Caco-2 (cell line): ENCODE results near the gene TIMP4. TPM values are rescaled to one million over a fixed set of nuclear protein-coding genes. Genes with fewer than 3 reads are reported as not detected.
A peak's percentile ranks its signal among the peaks of the same experiment; 100 is the strongest.

Experiments
- BruUV-seq: library from RNA; stranded (reverse); fragments of 400-500 nt; replicated peaks from 2 replicates; lab custom pipeline; 2021; lab: Mats Ljungman, UMichigan
- CTCF ChIA-PET: fragments of 300-600 bp; sonication (Branson Sonifier 250); formaldehyde crosslinking; loops from one replicate; lab custom pipeline; 2022; ENCODE audit warnings: antibody characterized with exemption; lab: Charles Lee
- POLR2A ChIA-PET: fragments of 300-600 bp; sonication (Branson Sonifier 250); formaldehyde crosslinking; loops from one replicate; lab custom pipeline; 2022; ENCODE audit warnings: antibody characterized with exemption; lab: Charles Lee
- DNase-seq, 2 experiments: peaks; one replicate each; pipeline versions ENCODE4 v3.0.0 to v3.0.0-alpha.2; 2020 to 2022
- H3K27me3 ChIP-seq: replicated peaks from 2 replicates; pipeline ENCODE4 v1.6.0; 2011; ENCODE audit warnings: low read length; ENCODE audit not compliant: control insufficient read depth, insufficient read depth
- H3K36me3 ChIP-seq: 2 replicates; pipeline ENCODE4 v1.5.1; 2011; ENCODE audit warnings: low read length; ENCODE audit not compliant: control insufficient read depth, insufficient read depth
- H3K4me1 ChIP-seq: fragments of 250-450 bp; sonication (Bioruptor Pico); 2 replicates; pipeline ENCODE4 v1.5.1; 2020; ENCODE audit warnings: mild to moderate bottlenecking
- H3K4me3 ChIP-seq: 2 replicates; pipeline ENCODE4 v1.5.1; 2011; ENCODE audit warnings: low read depth, mild to moderate bottlenecking, control low read depth, low read length
- H3K9me3 ChIP-seq: fragments of 250-450 bp; sonication (Bioruptor Pico); 2 replicates; pipeline ENCODE4 v1.5.1; 2020; ENCODE audit warnings: mild to moderate bottlenecking, moderate library complexity
- H3K27ac Mint-ChIP-seq: one replicate; pipeline ENCODE4 v1.8.0; 2022; ENCODE audit warnings: mixed read lengths; ENCODE audit not compliant: unreplicated experiment
- H3K27me3 Mint-ChIP-seq: one replicate; pipeline ENCODE4 v1.8.0; 2022; ENCODE audit warnings: mixed read lengths; ENCODE audit not compliant: insufficient read depth, unreplicated experiment
- H3K36me3 Mint-ChIP-seq: one replicate; pipeline ENCODE4 v1.8.0; 2022; ENCODE audit warnings: mild to moderate bottlenecking, mixed read lengths; ENCODE audit not compliant: insufficient read depth, unreplicated experiment
- H3K4me1 Mint-ChIP-seq: one replicate; pipeline ENCODE4 v1.8.0; 2022; ENCODE audit warnings: low read depth, mixed read lengths; ENCODE audit not compliant: unreplicated experiment
- H3K4me3 Mint-ChIP-seq: one replicate; pipeline ENCODE4 v1.8.0; 2022; ENCODE audit warnings: mild to moderate bottlenecking, moderate library complexity, mixed read lengths; ENCODE audit not compliant: unreplicated experiment
- H3K9me3 Mint-ChIP-seq: one replicate; pipeline ENCODE4 v1.8.0; 2022; ENCODE audit warnings: mixed read lengths; ENCODE audit not compliant: unreplicated experiment
- intact Hi-C: fragments of 100-400 bp; cut with micrococcal nuclease; formaldehyde crosslinking; loops from one replicate; pipeline ENCODE4 v1.10.0; 2022; ENCODE audit not compliant: unreplicated experiment
- total RNA-seq: library from RNA; stranded (reverse); gene quantifications from 2 replicates; pipeline ENCODE4 v1.2.3, GENCODE V29; 2022
- TF ChIP-seq, protein P1 (sequence below), 2 experiments: fragments of 200-600 bp in 1 of 2; IDR thresholded peaks; 1 replicate in 1 of 2; 2 replicates in 1 of 2; pipeline versions ENCODE4 v1.5.1 to v1.8.0; 2011 to 2022; ENCODE audit warnings: antibody characterized with exemption in 1 of 2, control low read depth in 1 of 2, inconsistent platforms in 1 of 2, low read depth in 1 of 2, low read length in 1 of 2, mild to moderate bottlenecking in 1 of 2, moderate library complexity in 1 of 2; ENCODE audit not compliant: insufficient read depth in 1 of 2, severe bottlenecking in 1 of 2, unreplicated experiment in 1 of 2

Gene TIMP4
- total RNA-seq, 1 experiment from 2014 or later: 1.4 TPM

- Mint-ChIP-seq H3K27ac (no peak overlapping the region), H3K9me3 (no peaks in the 10 kb centered on the region), H3K27me3 (peaks cover 3% of the 10 kb centered on the region), H3K4me1 (no peaks in the 10 kb centered on the region), H3K36me3 (no peaks in the 10 kb centered on the region), H3K4me3 (no peak overlapping the region)
- no peaks in the 10 kb centered on the region for H3K36me3 ChIP-seq
- no peaks in the 10 kb centered on the region for H3K9me3 ChIP-seq
- ChIA-PET POLR2A (no interaction called here), CTCF (interaction anchor here (0.6 kb wide), 3 partner anchors 31 to 263 kb away, joined by 3 read pairs; no protein-coding TSS in a partner anchor)
- no peak for DNase-seq
- BruUV-seq: no TSS peak
- intact Hi-C loops: loop anchor here (5.0 kb wide), 1 partner anchor 756 kb away; no protein-coding TSS in a partner anchor
- TF ChIP-seq, protein P1, sequence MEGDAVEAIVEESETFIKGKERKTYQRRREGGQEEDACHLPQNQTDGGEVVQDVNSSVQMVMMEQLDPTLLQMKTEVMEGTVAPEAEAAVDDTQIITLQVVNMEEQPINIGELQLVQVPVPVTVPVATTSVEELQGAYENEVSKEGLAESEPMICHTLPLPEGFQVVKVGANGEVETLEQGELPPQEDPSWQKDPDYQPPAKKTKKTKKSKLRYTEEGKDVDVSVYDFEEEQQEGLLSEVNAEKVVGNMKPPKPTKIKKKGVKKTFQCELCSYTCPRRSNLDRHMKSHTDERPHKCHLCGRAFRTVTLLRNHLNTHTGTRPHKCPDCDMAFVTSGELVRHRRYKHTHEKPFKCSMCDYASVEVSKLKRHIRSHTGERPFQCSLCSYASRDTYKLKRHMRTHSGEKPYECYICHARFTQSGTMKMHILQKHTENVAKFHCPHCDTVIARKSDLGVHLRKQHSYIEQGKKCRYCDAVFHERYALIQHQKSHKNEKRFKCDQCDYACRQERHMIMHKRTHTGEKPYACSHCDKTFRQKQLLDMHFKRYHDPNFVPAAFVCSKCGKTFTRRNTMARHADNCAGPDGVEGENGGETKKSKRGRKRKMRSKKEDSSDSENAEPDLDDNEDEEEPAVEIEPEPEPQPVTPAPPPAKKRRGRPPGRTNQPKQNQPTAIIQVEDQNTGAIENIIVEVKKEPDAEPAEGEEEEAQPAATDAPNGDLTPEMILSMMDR (IDR thresholded peaks at IDR 0.05; ENCODE audit: insufficient read depth in 1 of 2, low read depth in 1 of 2, low read length in 1 of 2, severe bottlenecking in 1 of 2, unreplicated experiment in 1 of 2): no peak
- H3K27me3 ChIP-seq: no peaks in the 10 kb centered on the region; the same call in 1 of the 2 replicates
- no peak overlapping the region for H3K4me3 ChIP-seq
- H3K4me1 ChIP-seq: no peaks in the 10 kb centered on the region
These were observed 22.3 kb downstream of the TIMP4 start for GRCh38 chr3:12136371-12136770.

GRCh38 chr3:12135029-12135657 is 23.6 kb downstream of the TIMP4 start:
- Mint-ChIP-seq H3K4me3 (no peak overlapping the region), H3K27ac (no peak overlapping the region), H3K36me3 (no peaks in the 10 kb centered on the region), H3K4me1 (no peaks in the 10 kb centered on the region), H3K9me3 (no peaks in the 10 kb centered on the region), H3K27me3 (peaks cover 3% of the 10 kb centered on the region)
- TF ChIP-seq, protein P1 (IDR thresholded peaks at IDR 0.05; ENCODE audit: insufficient read depth in 1 of 2, low read depth in 1 of 2, low read length in 1 of 2, severe bottlenecking in 1 of 2, unreplicated experiment in 1 of 2): peak; percentile 71 to 89
- POLR2A ChIA-PET: no interaction called here
- intact Hi-C loops: loop anchor here (1.0 to 5.0 kb wide), 4 partner anchors 31 to 757 kb away; no protein-coding TSS in a partner anchor
- peak; percentile 68 to 71 for DNase-seq
- H3K36me3 ChIP-seq: no peaks in the 10 kb centered on the region
- no peak overlapping the region for H3K4me3 ChIP-seq
- H3K27me3 ChIP-seq: no peaks in the 10 kb centered on the region; the same call in 1 of the 2 replicates
- no TSS peak for BruUV-seq
- no peaks in the 10 kb centered on the region for H3K9me3 ChIP-seq
- CTCF ChIA-PET: interaction anchor here (0.6 to 1.4 kb wide), 14 partner anchors 16 to 660 kb away, joined by 3 to 25 read pairs (median 4); partner anchors contain the start of gene TSEN2
- no peaks in the 10 kb centered on the region for H3K4me1 ChIP-seq

- Histone ChIP-seq H3K9me3 (no peaks in the 10 kb centered on the region), H3K4me1 (no peaks in the 10 kb centered on the region), H3K4me3 (no peak overlapping the region), H3K36me3 (no peaks in the 10 kb centered on the region), H3K27me3 (no peaks in the 10 kb centered on the region; the same call in 1 of the 2 replicates)
- DNase-seq: no peak
- Mint-ChIP-seq H3K9me3 (no peaks in the 10 kb centered on the region), H3K27ac (no peak overlapping the region), H3K27me3 (peaks cover 6% of the 10 kb centered on the region), H3K4me1 (no peaks in the 10 kb centered on the region), H3K4me3 (no peak overlapping the region), H3K36me3 (no peaks in the 10 kb centered on the region)
- intact Hi-C loops: no loop called here
- ChIA-PET POLR2A (no interaction called here), CTCF (no interaction called here)
- no TSS peak for BruUV-seq
- TF ChIP-seq, protein P1 (IDR thresholded peaks at IDR 0.05; ENCODE audit: insufficient read depth in 1 of 2, low read depth in 1 of 2, low read length in 1 of 2, severe bottlenecking in 1 of 2, unreplicated experiment in 1 of 2): no peak
These were observed 25.8 kb downstream of the TIMP4 start for GRCh38 chr3:12132881-12133280.
